Measurements from ENCODE around the gene PLA2G15.

The PLA2G15 gene

DNA sequence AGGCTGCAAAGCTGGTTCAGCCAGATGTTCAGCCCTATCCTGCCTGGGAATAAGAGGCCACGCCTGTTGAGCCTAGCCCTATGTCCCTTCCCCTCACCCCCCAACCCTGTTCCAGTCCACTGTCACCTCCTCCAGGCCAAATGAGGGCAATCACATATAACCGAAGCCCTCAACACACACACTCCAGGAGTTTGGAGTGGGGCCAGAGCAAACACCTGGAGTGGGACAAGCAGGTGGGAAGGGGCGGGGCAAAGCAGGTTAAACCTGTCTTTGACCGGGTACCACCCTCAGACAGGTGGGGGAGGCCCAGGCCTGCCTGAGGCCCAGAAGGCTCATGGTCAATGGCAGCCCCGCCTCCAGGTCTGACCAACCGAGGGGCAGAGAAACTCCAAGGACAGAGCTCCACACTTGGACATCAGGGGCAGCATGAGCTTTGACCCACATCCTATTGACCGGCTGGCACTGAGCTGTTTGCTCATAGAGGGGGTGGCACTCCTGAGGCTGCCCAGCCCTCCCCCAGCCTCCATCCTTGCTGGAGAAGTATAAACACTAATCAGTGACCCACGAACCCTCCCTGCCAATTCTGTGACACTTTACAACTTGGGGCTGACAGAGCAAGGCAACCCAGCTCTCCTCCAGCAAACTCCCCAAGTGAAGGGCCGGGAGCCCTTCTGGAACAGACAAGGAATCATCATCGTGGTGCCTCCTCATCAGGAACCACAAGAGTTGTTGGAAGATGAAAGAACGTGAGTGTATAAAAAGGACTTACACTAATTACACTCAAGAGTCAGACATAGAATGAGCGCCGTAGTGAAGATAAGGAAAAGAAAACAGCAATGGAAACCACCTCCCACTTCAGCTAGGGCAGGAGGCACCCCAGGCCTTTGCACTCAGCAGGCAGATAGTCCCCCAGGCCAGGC is 10.7 kb upstream of the PLA2G15 start:
- DNase-seq (ENCODE audit: low read depth, low spot score), result no peak
- ChIA-PET CTCF (interaction anchor here (0.8 to 1.6 kb wide), 3 partner anchors 27 to 418 kb away, joined by 3 to 6 read pairs (median 3); no protein-coding TSS in a partner anchor), POLR2A (no interaction called here)
- TF ChIP-seq, protein P1, sequence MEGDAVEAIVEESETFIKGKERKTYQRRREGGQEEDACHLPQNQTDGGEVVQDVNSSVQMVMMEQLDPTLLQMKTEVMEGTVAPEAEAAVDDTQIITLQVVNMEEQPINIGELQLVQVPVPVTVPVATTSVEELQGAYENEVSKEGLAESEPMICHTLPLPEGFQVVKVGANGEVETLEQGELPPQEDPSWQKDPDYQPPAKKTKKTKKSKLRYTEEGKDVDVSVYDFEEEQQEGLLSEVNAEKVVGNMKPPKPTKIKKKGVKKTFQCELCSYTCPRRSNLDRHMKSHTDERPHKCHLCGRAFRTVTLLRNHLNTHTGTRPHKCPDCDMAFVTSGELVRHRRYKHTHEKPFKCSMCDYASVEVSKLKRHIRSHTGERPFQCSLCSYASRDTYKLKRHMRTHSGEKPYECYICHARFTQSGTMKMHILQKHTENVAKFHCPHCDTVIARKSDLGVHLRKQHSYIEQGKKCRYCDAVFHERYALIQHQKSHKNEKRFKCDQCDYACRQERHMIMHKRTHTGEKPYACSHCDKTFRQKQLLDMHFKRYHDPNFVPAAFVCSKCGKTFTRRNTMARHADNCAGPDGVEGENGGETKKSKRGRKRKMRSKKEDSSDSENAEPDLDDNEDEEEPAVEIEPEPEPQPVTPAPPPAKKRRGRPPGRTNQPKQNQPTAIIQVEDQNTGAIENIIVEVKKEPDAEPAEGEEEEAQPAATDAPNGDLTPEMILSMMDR (IDR thresholded peaks at IDR 0.05; ENCODE audit: insufficient read depth, low read length, missing control alignments), result no peak
- H3K4me3 ChIP-seq (ENCODE audit: low read depth, low read length), result no peak overlapping the region

GRCh38 chr16:68235108-68235886 is 9.9 kb upstream of the PLA2G15 start:
- H3K4me3 ChIP-seq (ENCODE audit: low read depth, low read length), result no peak overlapping the region
- POLR2A ChIA-PET, result no interaction called here
- TF ChIP-seq, protein P1 (IDR thresholded peaks at IDR 0.05; ENCODE audit: insufficient read depth, low read length, missing control alignments), result no peak
- CTCF ChIA-PET, result interaction anchor here (1.0 to 2.7 kb wide), 4 partner anchors 7 to 94 kb away, joined by 3 to 10 read pairs (median 6); partner anchors contain the start of gene SLC7A6
- DNase-seq (ENCODE audit: low read depth, low spot score), result no peak

GRCh38 chr16:68235887-68236136 is 9.4 kb upstream of the PLA2G15 start, which contains the start of gene ESRP2:
Gene ESRP2, minus strand, starts transcription at chr16:68236127. Its CDS starts 82 bp downstream, at chr16:68236045.
- peak within 1 kb of the TSS; percentile 62 for H3K4me3 ChIP-seq (ENCODE audit: low read depth, low read length)
- TF ChIP-seq, protein P1 (IDR thresholded peaks at IDR 0.05; ENCODE audit: insufficient read depth, low read length, missing control alignments), result no peak
- ChIA-PET POLR2A (no interaction called here), CTCF (interaction anchor here (1.0 to 2.7 kb wide), 3 partner anchors 8 to 93 kb away, joined by 3 to 10 read pairs (median 7); partner anchors contain the start of gene SLC7A6)
- DNase-seq (ENCODE audit: low read depth, low spot score), result no peak

DNA sequence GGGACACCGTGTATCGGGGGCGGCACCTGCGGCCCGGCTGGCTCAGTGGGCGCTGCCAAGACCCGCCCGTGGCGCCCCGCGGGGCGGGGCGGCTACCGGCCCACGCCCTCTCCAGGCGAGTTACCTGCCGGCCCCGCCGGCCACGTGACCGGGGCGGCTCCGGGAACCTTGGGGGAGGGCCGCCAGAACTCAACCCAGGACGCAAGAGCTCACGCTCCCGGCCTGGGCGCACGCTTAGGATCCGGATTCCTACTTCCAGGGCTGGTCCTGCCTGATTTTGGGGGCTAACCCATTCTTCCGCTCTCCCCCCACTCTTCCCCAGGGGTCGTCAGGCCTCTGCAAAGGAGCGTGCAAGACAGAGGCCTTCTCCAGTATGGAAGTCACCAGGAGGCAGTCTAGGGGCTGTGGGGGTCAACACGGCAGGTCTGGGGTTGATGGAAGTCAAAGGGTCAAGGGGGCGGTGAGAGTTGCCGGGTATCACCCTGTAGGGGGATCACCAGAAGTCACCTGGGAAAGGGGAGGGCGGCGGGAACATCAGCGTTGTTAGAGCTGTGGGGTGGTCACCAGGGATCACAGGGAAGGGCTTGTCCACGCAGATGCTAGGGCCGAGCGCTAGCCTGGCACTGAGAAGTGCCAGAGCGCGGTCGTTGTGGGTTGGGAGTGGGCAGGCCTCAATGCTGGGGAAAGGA is 8.9 kb upstream of the PLA2G15 start:
- TF ChIP-seq, protein P1 (IDR thresholded peaks at IDR 0.05; ENCODE audit: insufficient read depth, low read length, missing control alignments), result no peak
- ChIA-PET CTCF (interaction anchor here (1.0 to 3.7 kb wide), 5 partner anchors 8 to 142 kb away, joined by 3 to 23 read pairs (median 7); partner anchors contain the start of gene SLC7A6), POLR2A (interaction anchor here (1.8 kb wide), 1 partner anchor 152 kb away, joined by 7 read pairs; no protein-coding TSS in a partner anchor)
- H3K4me3 ChIP-seq (ENCODE audit: low read depth, low read length), result no peak overlapping the region
- DNase-seq (ENCODE audit: low read depth, low spot score), result no peak

GRCh38 chr16:68236826-68237242 is 8.3 kb upstream of the PLA2G15 start:
- TF ChIP-seq, protein P1 (IDR thresholded peaks at IDR 0.05; ENCODE audit: insufficient read depth, low read length, missing control alignments), result no peak
- no peak for DNase-seq (ENCODE audit: low read depth, low spot score)
- CTCF ChIA-PET, result interaction anchor here (1.0 to 3.7 kb wide), 8 partner anchors 9 to 171 kb away, joined by 3 to 35 read pairs (median 6); partner anchors contain the start of gene SLC7A6
- H3K4me3 ChIP-seq (ENCODE audit: low read depth, low read length), result peak overlapping the region; percentile 62
- POLR2A ChIA-PET, result interaction anchor here (1.0 to 1.9 kb wide), 5 partner anchors 27 to 270 kb away, joined by 3 to 13 read pairs (median 4); partner anchors contain the start of genes PRMT7, SLC7A6 and SLC7A6OS
